HTERT RPE-1 (cell line): Measurements from ENCODE around the gene MBP.

Experiments
- in situ Hi-C: fragments of 300-500 bp; cut with MboI; formaldehyde crosslinking; loops from 4 replicates; pipeline ENCODE4 v1.14.3; 2020; ENCODE audit warnings: low sequenced_read_pairs

MBP gene

DNA sequence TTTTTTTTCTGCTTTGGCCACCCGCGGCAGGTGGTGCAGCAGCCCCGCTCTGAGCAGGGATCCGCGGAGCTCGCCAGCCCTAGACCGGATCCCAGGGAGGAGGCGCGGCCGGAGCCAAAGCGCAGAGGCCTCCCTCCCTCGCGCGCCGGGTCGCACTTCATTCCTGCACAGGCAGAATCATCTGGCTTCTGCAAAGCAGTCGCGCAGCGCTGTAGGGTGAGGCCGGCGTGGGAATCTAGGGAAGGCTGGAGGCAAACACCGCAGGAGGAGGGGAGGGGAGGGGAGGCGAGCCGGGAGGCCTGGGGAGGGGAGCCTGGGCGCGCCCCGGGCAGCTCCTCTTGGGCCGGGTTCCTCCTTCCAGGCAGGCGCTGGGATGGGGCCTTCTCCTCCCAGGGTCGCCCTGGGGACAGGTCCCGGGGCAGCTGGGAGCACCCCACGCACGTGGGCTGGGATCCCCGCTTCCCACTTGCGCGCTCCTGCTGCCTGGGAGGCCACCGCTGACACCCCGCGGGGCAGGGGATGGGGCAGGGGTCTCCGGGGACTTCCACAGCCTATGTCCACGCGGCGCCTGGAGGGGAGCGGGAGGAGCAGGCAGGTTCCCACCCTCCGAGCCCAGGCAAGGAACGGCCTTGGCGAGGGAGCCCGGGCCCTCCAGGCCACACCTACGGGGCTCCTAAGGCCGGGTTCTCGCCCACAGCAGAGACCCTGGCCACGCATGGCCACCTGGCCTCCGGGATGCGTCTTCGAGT, 45.0 kb downstream of the MBP start:
- in situ Hi-C loops: no loop called here

DNA sequence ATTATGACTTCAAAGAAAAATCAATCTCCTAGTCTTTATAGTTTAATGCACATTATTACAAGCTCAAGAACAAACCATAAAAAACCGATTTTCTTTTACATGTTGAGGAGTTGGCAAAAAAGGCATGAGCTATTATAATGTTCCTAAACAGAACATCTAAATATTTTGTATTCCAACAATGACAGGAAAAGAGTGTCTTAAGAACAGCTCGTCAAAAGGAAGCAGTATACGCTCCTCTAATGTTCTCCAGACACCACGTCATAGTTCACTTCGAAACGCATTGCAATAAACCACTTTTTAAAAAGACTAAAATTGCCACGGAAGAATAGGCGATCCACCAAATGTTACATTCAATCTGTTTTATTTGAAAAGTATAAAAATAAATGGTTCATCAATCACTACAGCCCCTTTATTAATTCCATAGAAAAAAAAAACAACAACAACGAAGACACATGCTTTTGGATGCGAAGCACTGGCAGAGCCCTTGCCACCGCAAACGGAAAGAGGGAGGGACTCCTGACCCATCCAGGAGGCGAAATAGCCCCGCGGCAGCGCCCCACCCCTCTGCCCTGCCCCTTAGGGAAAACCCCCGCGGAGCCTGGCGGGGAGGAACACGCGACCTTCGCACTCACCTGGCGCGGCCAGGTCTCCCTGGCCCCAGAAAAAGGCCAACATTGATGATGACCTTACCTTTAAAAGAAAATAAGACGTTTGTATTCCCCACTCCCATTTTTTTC, 45.8 kb downstream of the MBP start:
- in situ Hi-C loops: no loop called here

DNA sequence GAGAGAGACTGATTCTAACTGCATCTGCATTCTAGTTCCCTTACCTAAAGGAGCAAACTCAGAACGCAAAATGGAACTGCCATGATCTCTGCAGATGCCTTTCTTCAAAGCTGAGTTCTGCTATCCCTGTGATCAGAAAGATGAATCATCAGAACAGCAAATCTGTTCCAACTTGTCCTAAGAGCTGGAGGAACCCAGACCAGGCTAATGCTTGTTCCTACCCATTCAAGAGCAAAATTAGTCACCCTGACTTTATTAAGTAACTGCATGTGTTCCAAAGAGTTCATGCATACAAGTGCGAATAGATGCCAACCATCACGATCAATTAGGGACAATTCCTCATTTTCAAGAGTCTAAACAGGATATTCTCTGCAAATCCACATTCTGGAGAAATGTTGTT, 46.5 kb downstream of the MBP start:
- in situ Hi-C loops: no loop called here

DNA sequence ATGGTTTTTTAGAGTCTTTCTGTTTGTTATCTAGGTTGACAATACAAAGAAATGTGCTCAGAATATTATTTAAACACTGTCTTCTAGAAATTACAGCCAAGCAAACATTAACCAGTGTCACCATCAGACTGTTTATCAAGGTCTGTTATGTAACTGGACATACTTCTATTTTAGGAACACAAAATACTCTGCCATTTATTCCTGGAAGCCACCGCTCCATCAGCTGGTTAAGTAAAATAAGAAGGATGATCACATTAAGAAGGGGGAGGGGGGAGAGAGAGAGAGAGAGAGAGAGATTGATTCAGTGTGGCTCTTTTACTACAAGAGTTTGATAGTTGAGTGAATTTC, 47.9 kb downstream of the MBP start:
- in situ Hi-C loops: no loop called here

DNA sequence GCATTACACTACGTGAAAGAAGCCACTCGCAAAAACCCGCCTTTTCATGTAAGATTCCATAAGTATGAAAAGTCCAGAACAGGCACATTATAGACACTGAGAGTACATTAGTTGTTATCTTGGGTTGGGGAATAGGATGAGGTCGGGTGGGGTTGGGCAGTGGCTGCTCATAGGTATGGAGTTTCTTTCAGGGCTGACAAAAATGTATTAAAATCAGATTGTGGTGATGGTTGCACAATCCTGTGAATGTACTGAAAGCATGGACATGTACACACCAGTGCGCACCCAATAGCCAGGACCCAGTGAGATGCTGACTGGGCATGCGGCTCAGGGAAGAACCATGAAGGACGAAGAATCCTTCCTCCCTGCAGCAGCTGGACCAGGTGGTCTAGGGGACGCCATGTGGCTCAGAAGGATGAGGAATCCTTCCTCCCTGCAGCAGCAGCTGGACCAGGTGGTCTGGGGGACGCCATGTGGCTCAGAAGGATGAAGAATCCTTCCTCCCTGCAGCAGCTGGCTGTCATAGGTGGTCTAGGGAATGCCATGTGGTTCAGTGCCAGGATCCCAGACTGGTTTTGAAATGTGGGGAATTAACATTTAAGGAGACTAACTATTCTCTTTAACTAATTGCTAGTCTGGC, 50.1 kb downstream of the MBP start:
- in situ Hi-C loops: no loop called here

DNA sequence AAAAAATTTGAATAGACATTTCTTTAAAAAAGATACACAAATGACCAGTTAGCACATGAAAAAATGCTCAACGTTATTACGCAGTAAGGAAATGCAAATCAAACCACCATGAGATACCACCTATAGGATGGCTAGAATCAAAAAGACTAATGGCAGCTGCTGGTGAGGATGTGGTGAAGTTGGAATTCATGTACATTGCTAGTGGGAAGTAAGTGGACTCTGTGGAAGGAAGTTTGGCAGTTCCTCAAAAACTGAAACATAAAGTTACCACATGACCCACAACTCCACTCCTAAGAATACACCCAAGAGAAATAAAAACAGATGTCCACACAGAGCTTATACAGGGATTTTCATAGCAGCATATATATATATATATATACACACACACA, 51.2 kb downstream of the MBP start:
- in situ Hi-C loops: no loop called here

DNA sequence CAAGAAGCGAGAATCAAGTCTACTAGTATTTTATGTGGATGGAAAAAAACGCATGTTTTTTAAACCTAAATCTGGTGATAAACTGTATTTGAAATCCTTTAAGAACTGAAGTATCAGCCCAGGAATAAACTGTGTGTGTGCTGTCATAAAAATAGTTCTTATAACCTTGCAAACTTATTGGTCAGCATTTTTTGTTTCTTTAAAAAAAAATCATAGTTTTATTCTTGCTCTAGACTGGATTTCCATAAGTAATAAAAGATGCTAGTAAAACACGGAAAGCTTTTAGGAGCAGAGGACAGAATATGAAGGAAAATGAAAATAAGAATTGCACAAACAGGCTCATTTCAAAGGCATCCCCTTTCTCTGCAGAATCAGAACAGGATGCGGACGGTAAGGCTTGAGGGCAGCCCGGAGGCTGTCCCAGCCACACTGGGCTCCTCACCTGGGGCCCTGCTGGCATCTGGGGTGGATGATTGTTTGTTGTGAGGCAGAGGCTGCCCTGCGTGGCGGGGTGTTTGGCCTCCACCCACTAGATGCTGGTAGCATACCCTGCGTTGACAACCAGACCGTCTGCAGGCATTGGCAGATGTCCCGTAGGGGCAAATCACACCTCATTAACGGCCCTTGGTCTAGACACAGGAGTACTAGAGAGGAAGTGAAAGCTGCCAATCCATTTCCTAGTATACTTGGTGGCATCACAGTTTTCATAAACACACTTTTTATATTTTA, 52.5 kb downstream of the MBP start:
- in situ Hi-C loops: no loop called here

DNA sequence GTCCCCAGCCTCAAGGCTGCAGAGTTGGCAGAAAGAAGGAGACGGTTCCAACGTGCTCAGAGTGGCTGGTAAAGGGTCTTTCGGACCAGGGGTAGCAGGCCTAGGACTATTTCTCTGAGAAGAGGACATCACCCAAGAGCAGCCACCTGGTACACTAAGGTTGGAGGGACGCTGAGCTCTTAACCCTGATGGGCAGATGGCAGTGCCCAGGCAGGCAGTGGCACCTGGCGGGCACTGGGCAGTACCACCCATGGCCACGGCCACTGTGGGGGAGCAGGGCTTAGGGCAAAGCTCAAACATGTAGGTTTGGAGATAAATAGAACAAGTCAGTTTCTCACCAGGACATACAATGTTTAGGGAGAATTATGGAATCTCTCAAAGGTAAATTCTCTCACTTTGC, 53.5 kb downstream of the MBP start:
- in situ Hi-C loops: no loop called here

DNA sequence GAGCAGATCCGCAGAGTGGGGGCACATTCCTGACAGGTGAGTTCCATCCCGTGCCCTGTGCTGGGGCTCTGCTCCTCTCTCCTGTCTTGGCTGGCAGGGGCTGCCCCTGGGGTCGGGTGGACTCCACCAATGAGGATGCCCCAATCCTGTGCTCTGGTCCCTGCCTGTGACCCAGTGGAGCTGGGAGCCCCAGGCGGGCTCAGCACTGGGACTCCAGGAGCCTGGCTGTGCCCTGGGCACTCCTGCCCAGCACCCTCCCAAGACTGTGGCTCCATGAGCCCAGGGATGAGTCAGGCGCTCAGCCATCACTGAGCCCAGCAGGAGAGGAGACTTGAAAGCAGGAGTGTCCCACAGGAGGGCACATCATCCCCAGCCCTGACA, 53.9 kb downstream of the MBP start:
- in situ Hi-C loops: no loop called here

DNA sequence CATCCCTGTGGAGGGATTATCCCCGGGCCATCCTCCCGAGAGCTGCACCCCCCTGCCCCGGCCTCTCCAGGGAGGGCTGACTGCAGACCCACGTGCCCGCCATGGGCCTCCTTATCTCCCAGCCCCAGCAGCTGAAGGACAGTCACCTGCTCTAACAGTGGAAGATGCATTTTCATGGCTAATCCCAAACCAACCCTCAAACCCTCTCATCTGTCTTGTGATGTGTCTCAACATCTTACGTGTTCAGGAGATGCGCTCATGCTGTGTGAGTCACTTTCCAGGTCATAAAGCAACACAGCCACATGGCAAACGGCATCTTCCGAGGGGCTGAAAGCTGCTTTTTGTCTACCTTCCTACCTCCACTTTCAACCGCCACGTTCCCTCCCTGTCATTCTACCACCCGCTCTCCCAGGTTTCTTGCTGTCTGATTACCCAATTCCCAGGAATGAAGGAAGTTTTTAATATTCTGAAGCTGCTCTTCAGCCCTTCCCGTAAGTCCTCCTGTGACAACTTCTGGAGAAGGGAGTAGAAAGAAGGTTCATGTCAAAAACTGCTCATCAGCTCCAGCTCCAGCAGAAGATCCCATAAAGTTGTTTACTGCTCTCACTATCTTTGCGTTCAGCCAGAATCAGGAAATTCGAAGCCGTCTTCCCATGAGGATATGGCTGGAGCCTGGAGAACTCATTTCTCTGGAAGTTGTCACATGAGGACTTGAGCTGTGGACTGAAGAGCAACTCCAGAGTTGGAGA, 54.5 kb downstream of the MBP start:
- in situ Hi-C loops: no loop called here

DNA sequence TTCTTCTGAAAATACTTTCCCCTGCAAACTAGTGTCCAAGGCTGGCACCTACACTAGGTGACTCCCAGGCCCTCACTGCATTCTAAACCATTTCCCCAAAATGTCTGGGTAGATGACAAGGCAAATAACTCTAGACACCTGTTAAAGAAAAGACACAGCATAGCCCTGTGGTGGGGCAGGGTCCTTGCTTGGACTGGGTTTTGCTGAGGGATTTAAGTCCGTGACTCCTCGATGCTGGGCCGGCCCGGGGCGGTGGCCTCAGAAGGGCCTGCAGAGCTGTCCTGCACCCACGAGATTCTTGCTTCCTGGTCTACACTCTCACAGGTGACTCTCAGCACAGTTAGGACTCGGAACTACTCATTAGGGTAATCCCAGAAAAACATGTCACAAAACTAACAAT, 55.2 kb downstream of the MBP start:
- in situ Hi-C loops: no loop called here

DNA sequence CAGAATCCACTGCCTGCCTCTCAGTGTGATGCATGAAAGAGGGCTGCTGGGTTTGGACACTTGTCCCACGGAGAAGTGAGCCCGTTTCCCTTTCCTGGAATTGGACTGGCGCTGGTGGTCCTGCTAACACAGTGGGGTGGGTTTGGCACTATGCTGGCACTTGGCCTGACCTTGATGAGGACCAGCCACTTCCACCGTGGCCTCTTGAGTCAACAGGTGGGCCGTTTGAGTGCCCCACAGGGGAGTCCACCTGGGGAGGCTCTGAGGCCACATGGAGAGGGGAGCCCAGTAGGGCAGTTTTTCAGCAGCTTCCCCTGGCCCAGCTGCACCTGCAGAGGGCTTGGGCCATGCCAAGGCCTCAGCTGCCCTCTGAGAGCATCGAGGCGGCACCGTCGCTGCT, 56.5 kb downstream of the MBP start:
- in situ Hi-C loops: no loop called here

DNA sequence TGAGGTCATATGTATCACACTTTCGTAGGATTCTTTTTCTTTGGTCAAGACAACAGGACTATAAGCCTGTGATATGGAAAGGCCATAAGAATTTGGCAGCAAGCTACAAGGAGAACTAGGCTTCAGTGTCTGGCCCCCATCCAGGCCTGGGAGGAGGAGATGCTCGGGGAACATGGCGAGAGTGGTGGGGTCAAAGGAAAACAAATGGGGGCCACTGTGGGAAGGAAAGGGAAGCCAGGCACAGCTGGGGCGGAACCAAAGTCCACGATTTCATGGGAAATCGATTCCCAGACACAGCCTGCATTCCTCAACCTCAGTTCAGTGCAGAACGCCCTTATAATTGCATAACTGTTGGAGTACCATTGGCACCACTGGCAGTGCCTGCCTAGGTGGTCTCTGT, 58.2 kb downstream of the MBP start:
- in situ Hi-C loops: no loop called here

DNA sequence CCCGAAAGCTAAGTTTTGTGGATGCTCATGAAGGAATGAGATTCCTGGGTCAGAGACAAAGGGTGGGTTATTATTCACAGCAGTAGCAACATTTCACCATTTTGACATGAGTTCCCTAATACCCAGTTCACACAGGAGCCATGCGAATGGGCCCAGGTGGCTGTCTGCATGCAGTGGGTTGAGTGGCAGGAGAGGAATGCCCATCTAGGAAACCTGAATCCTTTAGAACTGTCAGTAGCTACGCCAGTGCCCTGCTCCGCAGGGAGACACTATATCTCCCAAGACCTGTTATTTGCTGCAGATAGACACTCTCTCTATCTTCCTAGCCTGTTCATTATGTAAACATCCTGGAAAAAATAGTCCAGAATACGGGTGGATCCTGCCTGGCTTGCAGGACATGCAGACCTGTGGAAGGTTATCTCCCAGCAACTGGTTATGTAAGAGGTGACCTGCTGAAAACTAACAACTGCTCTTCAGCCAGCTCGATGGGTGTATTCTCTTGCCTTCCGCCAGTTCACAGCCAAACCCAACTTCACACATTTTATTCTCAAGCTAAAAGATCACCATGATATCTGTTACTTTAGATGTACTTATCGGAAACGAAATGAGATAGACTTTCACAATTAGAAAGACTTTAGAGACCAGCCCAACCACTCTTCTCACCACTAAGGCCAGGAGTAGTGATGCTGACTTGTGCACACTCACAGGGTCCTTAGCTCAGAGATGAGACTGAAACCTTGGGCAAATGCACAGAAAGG, 59.1 kb downstream of the MBP start:
- in situ Hi-C loops: no loop called here

DNA sequence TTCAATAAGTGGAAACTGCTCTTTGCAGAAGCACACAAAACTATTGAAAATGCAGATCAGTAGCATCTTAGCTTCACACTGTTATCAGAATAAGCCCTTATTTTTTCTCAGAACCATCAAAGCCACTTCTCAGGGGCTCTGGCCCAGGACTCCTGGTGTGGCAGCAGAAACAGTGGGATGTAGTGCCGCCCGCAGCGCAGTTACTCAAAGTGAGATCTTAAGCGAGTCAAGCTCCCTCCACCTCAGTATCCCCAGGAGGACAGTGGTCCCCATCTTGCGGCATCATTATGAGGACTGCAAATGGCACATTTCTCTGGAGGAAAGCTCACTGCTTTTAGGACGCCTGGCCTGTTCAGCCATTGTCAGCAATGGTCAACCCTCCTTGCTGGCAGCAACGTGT, 60.0 kb downstream of the MBP start:
- in situ Hi-C loops: no loop called here

DNA sequence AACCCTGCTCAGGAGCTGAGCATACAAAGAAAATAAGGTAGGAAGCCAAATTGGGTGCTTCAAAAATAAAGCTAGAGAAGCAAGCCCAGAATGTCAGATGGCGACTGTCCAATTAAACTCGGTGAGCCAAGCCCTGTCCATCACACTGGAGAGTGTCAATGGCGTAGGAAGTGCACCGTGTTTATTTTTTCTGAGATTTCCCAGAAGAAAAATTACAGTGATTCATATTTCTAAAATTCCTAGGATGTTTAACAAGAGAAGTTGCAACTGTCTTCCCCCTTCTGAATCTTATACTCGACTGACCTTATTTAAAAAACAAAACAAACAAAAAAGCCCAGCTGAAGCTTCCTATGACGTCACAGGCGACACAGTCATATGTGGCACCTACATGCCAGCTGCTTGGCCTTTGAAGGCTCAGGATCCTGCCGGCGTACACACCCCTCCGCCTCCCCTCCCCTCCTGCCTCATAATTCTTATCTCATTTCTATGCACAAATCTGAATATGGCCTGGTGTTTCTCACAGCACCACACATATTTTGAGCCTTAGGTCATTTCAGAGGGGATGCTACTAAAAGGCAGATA, 60.8 kb downstream of the MBP start:
- in situ Hi-C loops: no loop called here

DNA sequence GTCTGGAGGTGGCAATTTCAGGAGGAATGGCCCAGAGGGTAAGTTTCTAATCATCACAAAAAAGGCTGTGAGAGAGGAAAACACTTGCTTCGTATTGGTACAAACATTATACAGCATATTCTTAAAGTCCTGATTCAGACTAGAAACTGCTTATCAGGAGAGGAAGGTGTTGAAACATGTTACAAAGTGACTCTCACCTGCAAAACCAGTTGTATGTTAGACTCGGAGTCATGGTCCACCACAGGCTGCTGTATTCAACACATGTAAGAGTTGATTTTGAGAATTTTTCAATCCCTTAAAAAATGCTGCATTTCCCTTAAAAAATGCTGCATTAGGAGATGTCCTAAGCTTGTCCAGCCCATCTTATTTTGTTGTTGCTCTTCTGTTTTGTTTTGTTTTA, 61.5 kb downstream of the MBP start:
- in situ Hi-C loops: no loop called here

DNA sequence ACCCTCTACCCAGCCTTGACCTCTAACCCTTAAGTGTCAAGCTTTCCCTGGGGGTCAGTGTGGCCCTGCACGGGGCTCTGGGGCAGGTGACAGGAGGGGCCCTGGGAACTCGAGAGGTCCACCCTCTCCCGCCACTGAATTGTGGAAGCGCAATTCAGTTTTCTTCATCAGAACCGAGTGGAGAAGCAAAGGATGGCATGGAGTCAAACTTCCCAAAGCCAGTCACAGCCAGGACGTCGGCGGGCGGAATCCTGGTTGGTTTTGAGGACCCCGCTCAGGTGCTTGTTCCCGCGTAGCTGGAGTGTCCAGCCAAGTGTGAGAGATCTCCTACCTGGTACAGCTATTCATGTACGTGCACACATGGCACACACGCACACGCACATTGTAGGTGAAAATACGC, 62.0 kb downstream of the MBP start:
- in situ Hi-C loops: no loop called here

DNA sequence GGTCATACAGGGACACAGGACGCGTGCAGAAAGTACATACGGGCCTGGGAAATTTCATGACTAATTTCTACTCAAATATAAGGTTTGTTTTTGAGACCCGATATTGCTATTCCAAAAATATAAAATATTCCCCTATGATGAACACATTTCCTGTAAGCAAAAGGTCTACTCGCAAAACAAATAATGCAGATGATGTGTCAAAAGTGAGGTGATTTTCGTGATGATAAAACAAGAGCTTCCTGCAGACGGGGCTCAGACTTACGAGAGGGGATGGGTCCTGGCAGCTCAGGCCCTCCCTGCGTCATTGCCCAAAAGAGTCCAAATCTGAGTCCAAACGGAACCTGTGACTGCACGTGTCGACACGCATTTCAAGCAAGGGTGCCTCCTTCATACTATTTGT, 62.7 kb downstream of the MBP start:
- in situ Hi-C loops: no loop called here

DNA sequence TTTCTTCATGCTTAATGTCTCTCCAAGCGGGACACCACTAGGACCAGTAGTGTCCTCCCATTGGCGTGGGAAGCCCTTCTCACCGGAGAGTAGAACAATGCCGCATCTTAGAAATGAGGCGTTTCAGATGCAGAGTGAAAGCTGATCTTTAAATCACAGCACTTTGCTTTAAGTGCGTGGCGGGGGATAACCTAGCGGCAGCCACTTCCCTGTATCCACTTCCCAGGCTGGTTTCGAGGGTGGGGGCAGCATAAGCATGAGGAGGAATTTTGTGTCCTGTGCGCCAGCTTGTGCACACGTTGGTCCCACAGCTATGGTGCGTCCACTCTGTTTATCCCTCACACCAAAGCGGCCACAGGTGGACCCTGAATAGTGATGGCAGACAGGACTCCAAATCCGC, 63.1 kb downstream of the MBP start:
- in situ Hi-C loops: no loop called here
